NCI-H226 (cell line): ENCODE results near the gene MRPL36.
"Not testable (repeated sequence)": the region's sequence is repeated elsewhere in the genome, so short reads cannot be mapped to it uniquely, and the experiment has no call there.

Experiments
- DNase-seq: peaks from one replicate; pipeline ENCODE4 v3.0.0-alpha.2; 2015

Gene MRPL36

GRCh38 chr5:1814183-1815020 is 14.8 kb upstream of the MRPL36 start:
- DNase-seq: no peak

DNA sequence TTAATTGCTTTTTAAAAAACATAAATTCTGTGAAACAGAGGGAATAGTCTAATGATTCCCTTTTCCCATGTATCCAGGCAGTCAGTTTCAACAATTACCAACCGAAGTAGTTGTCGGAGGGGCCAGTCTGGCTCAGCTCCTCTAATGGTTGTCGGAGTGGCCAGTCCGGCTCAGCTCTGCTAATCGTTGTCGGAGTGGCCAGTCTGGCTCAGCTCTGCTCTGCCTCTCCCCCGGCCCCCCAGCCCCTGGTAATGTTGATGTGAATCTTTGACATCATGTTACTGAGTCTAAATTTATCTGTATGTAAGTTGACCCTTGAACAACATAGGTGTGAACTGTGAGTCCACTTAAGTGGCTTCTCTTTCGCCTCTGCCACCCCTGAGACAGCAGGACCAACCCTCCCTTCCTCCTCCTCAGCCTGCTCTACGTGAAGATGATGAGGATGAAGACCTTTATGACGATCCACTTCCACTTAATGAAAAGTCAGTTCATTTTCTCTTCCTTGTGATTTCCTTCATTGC is 11.0 kb upstream of the MRPL36 start:
- no peak for DNase-seq

- no peak for DNase-seq
Measured at GRCh38 chr5:1809416-1810035, 9.9 kb upstream of the MRPL36 start.

- no peak for DNase-seq
Measured at GRCh38 chr5:1808439-1808838, 8.8 kb upstream of the MRPL36 start.

GRCh38 chr5:1807451-1808185 is 8.0 kb upstream of the MRPL36 start:
- no peak for DNase-seq

DNA sequence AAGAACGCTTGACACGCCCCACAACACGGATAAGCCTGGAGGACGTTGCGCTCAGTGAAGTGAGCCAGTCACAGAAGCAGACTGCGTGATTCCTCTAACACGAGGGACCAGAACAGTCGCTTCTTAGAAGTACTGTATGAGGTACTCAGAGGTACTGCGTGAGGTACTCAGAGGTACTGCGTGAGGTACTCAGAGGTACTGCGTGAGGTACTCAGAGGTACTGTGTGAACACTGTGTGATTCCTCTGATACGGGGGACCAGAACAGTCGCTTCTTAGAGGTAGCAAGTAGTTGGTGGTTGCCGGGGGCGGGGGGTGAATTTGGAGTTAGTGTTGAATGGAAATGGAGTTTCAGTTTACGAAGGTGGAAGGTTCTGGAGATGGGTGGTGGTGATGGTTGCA is 7.3 kb upstream of the MRPL36 start:
- no peak for DNase-seq

DNA sequence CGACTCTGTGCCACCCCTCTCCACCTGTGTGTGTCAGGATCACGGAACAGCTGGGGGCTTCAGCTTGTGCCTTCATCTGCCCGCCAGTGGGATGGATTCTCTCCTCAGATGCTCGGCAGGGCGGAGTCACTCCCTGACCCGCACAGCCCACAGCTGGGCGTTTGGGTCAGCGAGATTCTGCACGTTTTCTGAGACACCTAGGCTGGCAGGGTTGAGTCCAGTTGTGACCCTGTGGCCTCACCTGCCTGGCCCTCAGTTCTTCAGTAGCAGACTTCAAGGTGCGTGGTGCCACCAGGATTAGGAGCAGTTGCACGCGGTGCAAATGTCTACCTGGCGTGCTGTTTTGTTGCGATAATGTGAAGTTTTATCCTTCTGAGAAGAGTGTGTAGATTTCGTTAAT is 6.6 kb upstream of the MRPL36 start:
- DNase-seq: no peak

DNA sequence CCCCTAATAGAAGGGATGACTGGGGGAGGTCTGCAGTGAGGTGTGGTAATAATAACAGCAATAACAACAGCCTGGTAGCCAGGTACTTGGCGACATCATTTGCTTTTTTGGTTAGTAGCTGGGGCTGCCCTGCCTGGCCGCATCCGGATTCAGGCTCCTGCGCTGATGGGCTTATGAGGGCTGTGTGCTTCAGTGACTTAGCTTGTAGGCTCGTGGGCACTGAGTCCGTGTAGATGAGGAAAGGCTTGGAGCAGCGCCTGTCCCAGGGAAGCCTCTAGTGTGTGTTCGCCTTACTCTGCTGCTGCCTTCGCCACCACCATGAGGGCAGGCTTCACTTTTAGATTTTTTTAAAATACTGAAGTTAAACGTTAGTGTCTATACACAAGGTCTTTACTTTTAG is 6.1 kb upstream of the MRPL36 start:
- no peak for DNase-seq

DNA sequence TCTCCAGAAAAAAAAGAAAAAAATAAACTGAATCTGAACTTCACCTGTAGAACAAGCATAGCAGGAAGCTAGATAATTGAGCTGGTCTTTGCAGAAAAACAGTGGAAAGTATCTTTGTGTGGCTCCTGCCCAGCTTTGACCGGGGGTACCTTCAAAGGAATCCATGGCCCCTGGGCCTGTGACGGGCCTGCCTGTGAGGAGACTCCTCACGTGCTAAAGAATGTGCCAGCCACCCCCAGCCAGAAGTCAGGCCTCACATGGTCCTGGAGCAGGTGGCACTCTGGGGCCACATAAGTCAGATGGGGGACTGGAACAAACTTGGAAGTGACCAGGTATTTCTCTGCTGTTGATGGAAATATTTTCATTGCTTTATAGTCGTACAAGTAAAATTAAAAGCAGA is 5.7 kb upstream of the MRPL36 start:
- no peak for DNase-seq

- no peak for DNase-seq
Measured at GRCh38 chr5:1804001-1804690, 4.5 kb upstream of the MRPL36 start.

DNA sequence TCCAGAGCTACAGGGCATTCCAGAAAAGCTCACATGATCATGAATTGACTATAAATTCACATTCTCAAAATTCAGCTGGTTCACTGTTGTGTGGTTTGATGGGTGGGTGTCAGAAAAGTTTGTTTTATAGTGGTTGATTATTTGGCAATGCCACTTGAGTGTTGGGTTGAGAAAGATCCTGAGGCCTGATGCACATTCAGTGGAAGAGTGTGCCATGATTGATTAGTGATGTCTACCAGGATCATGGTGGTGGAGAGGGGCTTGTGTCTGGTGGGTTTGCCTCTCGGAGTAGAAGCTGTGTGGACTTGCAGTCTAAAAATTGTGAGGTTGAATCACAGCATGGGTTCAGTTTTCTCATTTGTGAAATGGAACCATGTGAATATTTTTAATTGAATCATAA is 3.6 kb upstream of the MRPL36 start:
- no peak for DNase-seq

DNA sequence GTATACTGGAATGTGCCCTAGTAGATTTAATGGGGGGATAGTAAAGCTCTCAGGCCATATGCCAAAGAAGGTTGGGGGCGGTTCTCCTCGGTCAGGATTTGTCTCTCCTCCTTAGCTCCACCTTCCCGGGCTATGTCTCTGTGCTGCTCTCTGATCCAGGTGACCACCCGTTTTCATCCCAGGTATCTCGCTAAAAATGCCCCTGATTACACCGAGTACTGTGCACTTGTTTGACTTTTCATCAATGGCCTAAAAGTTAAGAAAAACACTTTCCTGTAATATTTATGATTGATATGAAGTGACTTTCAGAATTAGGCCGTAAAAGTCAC is 2.3 kb upstream of the MRPL36 start:
- no peak for DNase-seq

- peak; percentile 57 for DNase-seq
Measured at GRCh38 chr5:1801222-1801966, 1.8 kb upstream of the MRPL36 start, which contains the start of gene NDUFS6. TSS of gene NDUFS6 (plus strand) at chr5:1801407. CDS start at chr5:1801418, 11 bp downstream.

DNA sequence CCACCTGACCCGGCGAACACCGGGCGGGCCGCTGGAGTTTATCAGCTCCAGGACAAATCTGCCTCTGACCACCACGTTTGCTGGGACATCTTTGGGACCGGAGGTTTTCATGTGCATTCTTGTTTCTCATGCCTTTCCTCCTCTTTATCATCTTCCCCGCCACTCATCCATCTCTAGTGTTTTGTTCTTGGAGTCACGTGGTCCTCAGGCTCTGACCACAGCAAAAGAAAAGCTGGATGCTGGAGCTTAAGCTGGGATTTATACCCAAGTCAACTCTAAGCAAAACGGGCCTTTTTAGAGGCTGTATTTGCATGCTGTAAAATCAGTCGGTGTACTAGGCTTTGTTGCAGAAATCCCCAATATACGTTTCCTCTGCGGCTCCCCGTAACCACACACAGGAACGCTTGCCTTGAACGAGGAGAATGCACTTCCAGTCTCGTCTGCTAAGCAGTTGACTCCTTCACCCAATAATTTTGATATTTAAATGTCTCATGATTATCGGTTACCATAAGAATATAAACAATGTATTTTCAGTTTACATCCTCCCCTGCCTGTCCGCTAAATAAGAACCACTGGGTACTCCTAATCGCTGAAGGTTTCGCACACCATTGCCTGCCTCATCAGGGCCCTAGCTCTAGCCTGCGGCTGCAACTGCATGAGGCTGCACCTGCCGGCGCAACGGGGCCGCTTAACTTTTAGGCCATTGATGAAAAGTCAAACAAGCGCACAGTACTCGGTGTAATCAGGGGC is 1.0 kb upstream of the MRPL36 start:
- DNase-seq: peak; percentile 51

DNA sequence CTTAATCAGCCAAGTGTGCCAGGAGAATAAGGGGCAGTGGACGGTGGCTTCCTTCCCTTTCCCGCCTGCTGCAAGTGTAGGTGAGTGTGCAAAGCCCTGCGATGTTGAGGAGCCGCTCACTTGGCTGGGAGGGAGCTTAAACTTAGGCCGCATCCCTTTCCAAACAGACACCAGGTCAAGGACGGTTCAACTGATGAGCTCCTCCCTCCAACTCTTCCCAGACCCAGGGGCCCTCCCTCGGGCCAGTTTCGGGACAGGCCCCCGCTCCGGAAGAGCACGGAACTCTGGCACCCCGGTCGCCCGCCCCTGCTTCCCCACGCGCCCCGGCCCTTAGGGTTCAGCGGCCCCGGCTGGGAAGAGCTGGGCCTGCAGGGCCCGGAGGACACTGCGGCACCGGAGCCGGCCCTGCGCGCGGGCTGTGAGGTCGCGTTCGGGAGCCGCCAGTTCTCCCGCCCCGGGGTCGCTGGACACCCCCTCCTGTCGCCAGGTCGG is 481 bp downstream of the MRPL36 start:
- DNase-seq: no peak

GRCh38 chr5:1798589-1798988 is 1.0 kb downstream of the MRPL36 start:
- not testable (repeated sequence) for DNase-seq

DNA sequence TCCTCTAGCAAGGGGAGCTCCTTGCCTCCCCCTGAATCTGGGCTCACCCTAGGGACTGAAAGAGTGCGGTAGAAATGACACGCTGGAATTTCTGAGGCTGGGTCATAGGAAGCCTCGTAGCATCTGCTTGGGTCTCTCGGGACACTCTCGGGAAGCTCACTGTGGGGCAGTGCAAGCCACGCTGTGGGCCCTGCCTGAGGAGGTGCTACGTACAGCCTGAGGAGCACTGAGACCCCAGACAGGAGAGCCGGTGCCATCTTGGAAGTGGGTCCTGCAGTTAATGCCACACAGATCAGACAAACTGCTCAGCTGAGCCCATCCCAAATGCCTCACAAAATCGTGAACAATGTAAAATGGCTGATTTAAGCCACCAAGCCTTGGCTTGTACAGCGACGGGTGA is 1.8 kb downstream of the MRPL36 start:
- no peak for DNase-seq

DNA sequence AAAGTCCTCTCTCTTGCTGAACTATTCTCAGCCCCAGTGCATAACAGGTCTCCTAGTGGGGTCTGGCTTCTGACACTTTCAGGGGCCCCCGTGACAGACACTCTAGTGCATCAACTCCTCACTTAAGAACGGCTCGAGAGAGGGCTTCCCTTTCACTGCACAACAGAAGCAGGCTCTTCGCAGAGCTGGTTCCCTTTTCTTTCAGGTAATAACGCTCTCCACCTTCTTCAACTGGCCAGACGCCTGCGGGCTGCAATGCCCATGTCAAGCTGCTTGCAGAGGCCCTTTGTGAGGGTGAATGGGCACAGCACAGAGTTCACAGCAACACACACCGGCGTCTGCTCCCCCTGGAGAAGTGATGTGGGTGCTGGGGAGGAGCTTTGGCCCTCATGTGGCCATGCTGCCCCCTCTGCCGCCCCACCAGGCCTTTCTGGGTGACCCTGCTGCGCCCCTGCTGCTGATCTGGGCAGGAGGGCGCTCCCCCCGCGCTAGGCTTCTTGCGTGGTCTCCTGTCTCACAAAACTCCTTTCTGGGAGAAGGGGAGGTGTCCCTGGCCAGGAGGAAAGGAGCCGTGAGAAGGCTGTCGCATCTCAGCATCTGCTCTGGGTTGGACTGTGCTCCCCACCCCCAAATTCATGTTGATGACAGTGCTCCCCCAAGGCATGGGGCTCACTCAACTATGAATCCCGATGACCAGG is 2.4 kb downstream of the MRPL36 start:
- no peak for DNase-seq

GRCh38 chr5:1796371-1797102 is 3.1 kb downstream of the MRPL36 start:
- DNase-seq: no peak

DNA sequence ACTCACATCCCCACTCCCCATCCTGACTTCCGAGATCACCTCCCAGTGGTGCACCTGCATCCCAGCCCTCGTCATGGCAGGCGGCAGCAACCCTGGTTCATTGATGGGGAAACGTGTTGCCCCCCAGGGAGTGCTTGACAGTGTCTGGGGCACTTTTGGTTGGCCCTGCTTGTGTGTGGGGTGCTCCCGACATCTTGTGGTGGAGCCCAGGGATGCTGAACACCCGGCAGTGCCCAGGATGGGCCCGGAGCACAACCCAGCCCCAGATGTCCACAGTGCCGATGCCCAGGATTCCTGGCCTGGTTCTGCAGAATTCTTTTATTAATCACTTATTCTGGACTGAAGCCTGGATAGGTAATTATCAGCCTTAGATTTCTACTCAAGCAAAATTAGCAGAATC is 3.7 kb downstream of the MRPL36 start:
- DNase-seq: no peak
